GM10248 (cell line): Measurements from ENCODE around the gene CANT1.

Experiments
- CTCF ChIA-PET: fragments of 300-600 bp; sonication (Branson Sonifier 250); formaldehyde crosslinking; extraction: SDS; loops from one replicate; lab custom pipeline; 2021; ENCODE audit warnings: antibody characterized with exemption; lab: Yijun Ruan, JAX
- POLR2A ChIA-PET: fragments of 350-650 bp; sonication (Branson Sonifier 250); formaldehyde crosslinking; extraction: SDS; loops from one replicate; lab custom pipeline; 2020; ENCODE audit warnings: antibody characterized with exemption; lab: Yijun Ruan, JAX
- DNase-seq: peaks from one replicate; pipeline ENCODE4 v3.0.0; 2012; ENCODE audit errors: extremely low spot score
- TF ChIP-seq, protein P1 (sequence below): IDR thresholded peaks from 2 replicates; pipeline ENCODE4 v1.5.1; 2012; ENCODE audit warnings: mild to moderate bottlenecking, low read depth; ENCODE audit errors: extremely low read depth, missing control alignments, control extremely low read depth

Gene CANT1

DNA sequence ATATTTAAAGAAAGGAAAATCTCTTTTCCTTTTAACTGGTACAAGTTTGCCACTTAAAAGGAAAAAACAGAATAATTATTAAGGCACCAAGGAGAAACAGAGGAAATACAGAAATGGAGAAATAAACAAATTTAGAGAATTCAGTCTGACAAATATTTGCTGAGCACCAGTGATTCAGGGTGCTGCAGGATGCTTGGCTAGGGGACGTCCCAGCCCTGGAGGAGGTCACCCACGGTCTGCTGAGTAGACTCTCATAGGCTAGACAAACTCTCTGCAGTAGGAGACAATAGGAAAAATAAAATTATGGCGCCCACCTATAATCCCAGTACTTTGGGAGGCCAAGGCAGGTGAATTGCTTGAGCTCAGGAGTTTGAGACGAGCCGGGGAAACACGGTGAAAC lies 30.3 kb upstream of the CANT1 start:
- peak; percentile 21 for DNase-seq
- ChIA-PET CTCF (interaction anchor here (1.1 to 3.1 kb wide), 6 partner anchors 10 to 362 kb away, joined by 3 to 16 read pairs (median 5); no protein-coding TSS in a partner anchor), POLR2A (no interaction called here)
- TF ChIP-seq, protein P1, sequence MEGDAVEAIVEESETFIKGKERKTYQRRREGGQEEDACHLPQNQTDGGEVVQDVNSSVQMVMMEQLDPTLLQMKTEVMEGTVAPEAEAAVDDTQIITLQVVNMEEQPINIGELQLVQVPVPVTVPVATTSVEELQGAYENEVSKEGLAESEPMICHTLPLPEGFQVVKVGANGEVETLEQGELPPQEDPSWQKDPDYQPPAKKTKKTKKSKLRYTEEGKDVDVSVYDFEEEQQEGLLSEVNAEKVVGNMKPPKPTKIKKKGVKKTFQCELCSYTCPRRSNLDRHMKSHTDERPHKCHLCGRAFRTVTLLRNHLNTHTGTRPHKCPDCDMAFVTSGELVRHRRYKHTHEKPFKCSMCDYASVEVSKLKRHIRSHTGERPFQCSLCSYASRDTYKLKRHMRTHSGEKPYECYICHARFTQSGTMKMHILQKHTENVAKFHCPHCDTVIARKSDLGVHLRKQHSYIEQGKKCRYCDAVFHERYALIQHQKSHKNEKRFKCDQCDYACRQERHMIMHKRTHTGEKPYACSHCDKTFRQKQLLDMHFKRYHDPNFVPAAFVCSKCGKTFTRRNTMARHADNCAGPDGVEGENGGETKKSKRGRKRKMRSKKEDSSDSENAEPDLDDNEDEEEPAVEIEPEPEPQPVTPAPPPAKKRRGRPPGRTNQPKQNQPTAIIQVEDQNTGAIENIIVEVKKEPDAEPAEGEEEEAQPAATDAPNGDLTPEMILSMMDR: no peak

DNA sequence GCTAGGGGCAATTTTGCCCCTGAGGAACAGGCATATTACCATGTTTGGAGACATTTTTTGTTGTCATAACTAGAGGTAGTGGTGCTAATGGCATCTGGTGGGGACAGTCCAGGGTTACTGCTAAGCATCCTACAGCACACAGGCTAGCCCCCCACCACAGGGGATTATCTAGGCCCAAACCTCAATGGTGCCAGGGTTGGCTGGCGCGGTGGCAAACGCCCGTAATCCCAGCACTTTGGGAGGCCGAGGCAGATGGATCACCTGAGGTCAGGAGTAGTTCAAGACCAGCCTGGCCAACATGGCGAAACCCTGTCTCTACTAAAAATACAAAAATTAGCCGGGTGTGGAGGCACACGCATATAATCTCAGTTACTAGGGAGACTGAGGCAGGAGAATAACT lies 29.6 kb upstream of the CANT1 start:
- TF ChIP-seq, protein P1: no peak
- CTCF ChIA-PET: interaction anchor here (1.1 to 3.1 kb wide), 2 partner anchors 31 to 49 kb away, joined by 3 to 9 read pairs; no protein-coding TSS in a partner anchor
- POLR2A ChIA-PET: no interaction called here
- DNase-seq: no peak

DNA sequence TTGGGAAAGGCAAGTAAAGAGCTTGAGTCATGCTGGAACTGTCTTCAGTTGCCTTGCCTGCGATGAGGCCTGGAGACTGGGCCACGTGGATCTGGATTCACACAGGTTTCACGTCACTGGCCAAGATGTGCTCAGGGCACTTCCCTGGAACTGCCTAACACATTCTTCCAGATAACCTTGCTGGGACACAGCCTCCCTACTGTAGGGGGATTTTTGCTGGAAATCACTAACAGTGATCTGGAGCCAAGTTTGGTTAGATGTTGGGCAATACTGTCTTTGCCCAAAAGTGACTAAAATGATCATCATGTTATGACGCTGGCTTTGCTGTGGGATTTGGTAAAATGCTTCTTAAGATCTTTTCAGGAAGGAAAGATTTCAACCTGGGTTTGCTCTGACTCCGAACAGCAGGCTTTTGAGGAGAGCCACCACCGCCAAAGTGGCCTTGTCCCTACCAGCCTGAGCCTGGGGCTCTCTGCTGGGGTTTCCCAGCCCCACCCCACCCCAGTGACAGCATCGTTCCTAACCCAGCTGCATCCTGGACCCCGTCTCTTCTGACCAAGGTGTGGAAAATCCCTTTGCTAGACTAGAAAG lies 29.1 kb upstream of the CANT1 start:
- peak; percentile 46 for DNase-seq
- ChIA-PET CTCF (interaction anchor here (3.1 kb wide), 1 partner anchor 49 kb away, joined by 9 read pairs; no protein-coding TSS in a partner anchor), POLR2A (no interaction called here)
- TF ChIP-seq, protein P1: no peak

DNA sequence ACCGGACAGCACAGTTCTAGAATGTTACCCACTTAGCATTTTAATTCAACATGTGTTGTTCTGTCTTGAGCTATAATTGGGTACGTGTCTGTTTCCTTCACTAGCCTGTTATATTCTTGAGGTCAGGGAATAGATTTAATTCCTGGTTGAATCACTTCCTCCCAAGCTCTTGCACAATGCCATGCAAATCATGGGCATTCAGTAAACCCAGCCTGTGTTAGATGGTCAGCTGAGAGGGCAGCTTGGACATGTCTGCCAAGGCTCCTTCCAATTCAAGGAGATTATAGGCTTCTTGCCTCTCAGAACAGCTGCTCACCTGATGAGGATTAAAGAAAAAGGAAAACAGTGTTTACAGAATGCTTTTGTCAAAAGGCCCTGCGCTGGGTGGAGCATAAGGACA lies 27.0 kb upstream of the CANT1 start:
- CTCF ChIA-PET: interaction anchor here (1.1 to 2.5 kb wide), 3 partner anchors 9 to 65 kb away, joined by 4 to 18 read pairs (median 5); no protein-coding TSS in a partner anchor
- POLR2A ChIA-PET: no interaction called here
- TF ChIP-seq, protein P1: no peak
- no peak for DNase-seq

DNA sequence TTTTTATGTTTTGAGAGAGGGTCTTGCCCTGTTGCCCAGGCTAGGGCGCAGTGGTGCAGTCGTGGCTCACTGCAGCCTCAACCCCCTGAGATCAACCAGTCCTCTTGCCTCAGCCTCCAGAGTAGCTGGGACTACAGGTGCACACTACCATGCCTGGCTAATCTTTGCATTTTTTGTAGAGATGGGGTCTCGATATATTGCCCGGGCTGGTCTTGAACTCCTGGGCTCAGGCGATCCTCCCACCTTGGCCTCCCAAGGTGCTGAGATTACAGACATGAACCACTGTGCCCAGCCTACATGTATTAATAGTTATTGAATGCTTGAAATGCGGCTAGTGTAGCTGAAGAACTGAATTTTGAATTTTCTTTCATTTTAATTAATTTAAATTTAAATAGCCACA lies 26.6 kb upstream of the CANT1 start:
- no peak for DNase-seq
- ChIA-PET POLR2A (no interaction called here), CTCF (interaction anchor here (1.1 to 2.5 kb wide), 3 partner anchors 9 to 65 kb away, joined by 4 to 18 read pairs (median 5); no protein-coding TSS in a partner anchor)
- TF ChIP-seq, protein P1: no peak

DNA sequence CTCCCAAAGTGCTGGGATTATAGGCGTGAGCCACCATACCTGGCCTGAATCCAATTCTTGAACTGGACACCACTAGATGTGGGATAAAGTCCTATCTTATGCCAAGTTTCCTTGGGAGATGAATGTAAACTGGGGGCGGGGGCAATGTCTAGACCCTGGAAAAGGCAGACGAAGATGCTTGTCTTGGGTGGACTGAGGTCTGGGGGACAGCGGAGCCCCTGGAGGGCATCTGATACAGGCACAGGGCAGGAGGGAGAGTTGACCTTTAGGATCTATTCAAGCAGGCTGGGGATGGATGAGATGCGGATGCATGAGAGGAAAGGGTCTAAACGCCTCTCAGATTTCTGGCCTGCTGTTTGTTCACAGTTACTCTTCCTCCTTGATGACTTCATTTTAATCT lies 26.1 kb upstream of the CANT1 start:
- POLR2A ChIA-PET: no interaction called here
- CTCF ChIA-PET: interaction anchor here (1.1 to 2.5 kb wide), 3 partner anchors 10 to 64 kb away, joined by 4 to 18 read pairs (median 5); no protein-coding TSS in a partner anchor
- TF ChIP-seq, protein P1: no peak
- DNase-seq: no peak
